ENCODE measurements around the gene PRRX1. TPM values are rescaled to one million over a fixed set of nuclear protein-coding genes. Genes with fewer than 3 reads are reported as not detected.

PRRX1 gene
- total RNA-seq (2021) (4.5 and 5.6 TPM in 2 replicates), Bru-seq, nascent RNA (percentile 52 among the genes with signal in this experiment), BruChase-seq, experiment 1, labeled RNA remaining after a 2-hour chase (percentile 50 among the genes with signal in this experiment), BruChase-seq, experiment 2, labeled RNA remaining after a 6-hour chase (percentile 48 among the genes with signal in this experiment)
- long read RNA-seq, full-length matches to known transcripts: 3 of 4 reads
- long read RNA-seq, partial matches to known transcripts: 0 of 4 reads
- long read RNA-seq, other reads (novel, unspliced or antisense): 1 of 4 reads

GRCh38 chr1:170664093-170664827 is at the start of gene PRRX1:
Gene PRRX1, plus strand, starts transcription at chr1:170664131. Its CDS starts 88 bp downstream, at chr1:170664219.
- BruUV-seq (replicated peaks): no TSS peak
- Histone ChIP-seq H3K4me3 (ENCODE audit: low read depth, low read length, poor library complexity, severe bottlenecking) (peak within 1 kb of the TSS; percentile 44), H3K36me3 (ENCODE audit: insufficient read depth, low read length, poor library complexity, severe bottlenecking) (no peaks in the 10 kb centered on the region), H3K4me1 (ENCODE audit: insufficient read depth, low read length, poor library complexity, severe bottlenecking) (peaks cover 15% of the 10 kb centered on the region), H3K27me3 (replicated peaks; ENCODE audit: insufficient read depth, low read depth, low read length, poor library complexity) (peaks cover 75% of the 10 kb centered on the region), H3K9me3 (ENCODE audit: low read depth, low read length, poor library complexity, severe bottlenecking) (no peaks in the 10 kb centered on the region), H3K27ac (ENCODE audit: low read depth, low read length, poor library complexity, severe bottlenecking) (no peak within 1 kb of the TSS)
- ChIA-PET POLR2A (ENCODE audit: low non-redundant PET) (no interaction called here), CTCF (no interaction called here)
- TF ChIP-seq, protein P1, sequence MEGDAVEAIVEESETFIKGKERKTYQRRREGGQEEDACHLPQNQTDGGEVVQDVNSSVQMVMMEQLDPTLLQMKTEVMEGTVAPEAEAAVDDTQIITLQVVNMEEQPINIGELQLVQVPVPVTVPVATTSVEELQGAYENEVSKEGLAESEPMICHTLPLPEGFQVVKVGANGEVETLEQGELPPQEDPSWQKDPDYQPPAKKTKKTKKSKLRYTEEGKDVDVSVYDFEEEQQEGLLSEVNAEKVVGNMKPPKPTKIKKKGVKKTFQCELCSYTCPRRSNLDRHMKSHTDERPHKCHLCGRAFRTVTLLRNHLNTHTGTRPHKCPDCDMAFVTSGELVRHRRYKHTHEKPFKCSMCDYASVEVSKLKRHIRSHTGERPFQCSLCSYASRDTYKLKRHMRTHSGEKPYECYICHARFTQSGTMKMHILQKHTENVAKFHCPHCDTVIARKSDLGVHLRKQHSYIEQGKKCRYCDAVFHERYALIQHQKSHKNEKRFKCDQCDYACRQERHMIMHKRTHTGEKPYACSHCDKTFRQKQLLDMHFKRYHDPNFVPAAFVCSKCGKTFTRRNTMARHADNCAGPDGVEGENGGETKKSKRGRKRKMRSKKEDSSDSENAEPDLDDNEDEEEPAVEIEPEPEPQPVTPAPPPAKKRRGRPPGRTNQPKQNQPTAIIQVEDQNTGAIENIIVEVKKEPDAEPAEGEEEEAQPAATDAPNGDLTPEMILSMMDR (conservative IDR thresholded peaks at IDR 0.05; ENCODE audit: low read depth, low read length): no peak
- peak; percentile 83 for TF ChIP-seq EZH2 (IDR thresholded peaks at IDR 0.05; ENCODE audit: borderline replicate concordance, low read depth, low read length, poor library complexity, severe bottlenecking)
- DNase-seq (ENCODE audit: low spot score): no peak
- intact Hi-C loops (cut with micrococcal nuclease; ENCODE audit: unreplicated experiment): loop anchor here (2.0 to 5.0 kb wide), 2 partner anchors 132 to 169 kb away; partner anchors contain the start of gene GORAB

DNA sequence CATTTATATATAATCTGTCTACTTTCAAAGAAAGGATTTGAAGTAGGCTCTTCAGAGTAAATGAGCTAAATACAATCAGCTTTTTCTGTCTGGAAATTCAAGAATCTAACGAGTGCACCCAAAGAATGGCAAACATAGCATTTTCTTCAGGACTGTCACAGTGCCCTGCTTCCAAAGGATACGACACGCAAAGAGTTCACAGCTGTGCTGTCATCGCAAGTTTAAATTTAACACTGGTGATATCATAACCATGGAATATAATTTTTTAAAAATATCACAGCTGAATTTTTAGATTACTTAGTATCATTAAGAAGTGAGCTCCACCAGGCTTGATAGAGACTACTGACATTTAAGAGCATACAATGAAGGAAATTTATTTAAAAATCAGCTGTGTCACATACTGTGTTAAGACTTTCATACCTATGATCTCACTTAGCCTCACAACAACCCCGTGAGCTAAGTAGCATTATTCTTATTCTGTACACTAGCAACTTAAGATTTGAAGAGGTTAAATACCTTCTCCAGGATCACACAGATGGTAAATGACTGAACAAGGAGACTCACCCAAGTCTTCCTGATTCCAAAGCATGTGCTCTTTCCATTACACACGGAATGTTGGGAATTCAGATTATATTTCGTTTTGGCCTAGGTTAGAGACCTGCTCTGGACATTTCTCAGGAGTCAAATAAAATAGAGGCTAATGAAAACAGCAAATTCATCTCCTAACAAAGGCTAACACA is 46.2 kb upstream of the PRRX1 start:
- DNase-seq (ENCODE audit: low spot score): no peak
- Histone ChIP-seq H3K36me3 (ENCODE audit: insufficient read depth, low read length, poor library complexity, severe bottlenecking) (no peaks in the 10 kb centered on the region), H3K4me3 (ENCODE audit: low read depth, low read length, poor library complexity, severe bottlenecking) (no peak overlapping the region), H3K9me3 (ENCODE audit: low read depth, low read length, poor library complexity, severe bottlenecking) (no peaks in the 10 kb centered on the region), H3K4me1 (ENCODE audit: insufficient read depth, low read length, poor library complexity, severe bottlenecking) (peaks cover 8% of the 10 kb centered on the region), H3K27me3 (replicated peaks; ENCODE audit: insufficient read depth, low read depth, low read length, poor library complexity) (no peaks in the 10 kb centered on the region), H3K27ac (ENCODE audit: low read depth, low read length, poor library complexity, severe bottlenecking) (no peak overlapping the region)
- ChIA-PET POLR2A (ENCODE audit: low non-redundant PET) (no interaction called here), CTCF (no interaction called here)
- TF ChIP-seq EZH2 (IDR thresholded peaks at IDR 0.05; ENCODE audit: borderline replicate concordance, low read depth, low read length, poor library complexity, severe bottlenecking): no peak
- TF ChIP-seq, protein P1 (conservative IDR thresholded peaks at IDR 0.05; ENCODE audit: low read depth, low read length): no peak
- BruUV-seq (replicated peaks): no TSS peak
- intact Hi-C loops (cut with micrococcal nuclease; ENCODE audit: unreplicated experiment): no loop called here

DNA sequence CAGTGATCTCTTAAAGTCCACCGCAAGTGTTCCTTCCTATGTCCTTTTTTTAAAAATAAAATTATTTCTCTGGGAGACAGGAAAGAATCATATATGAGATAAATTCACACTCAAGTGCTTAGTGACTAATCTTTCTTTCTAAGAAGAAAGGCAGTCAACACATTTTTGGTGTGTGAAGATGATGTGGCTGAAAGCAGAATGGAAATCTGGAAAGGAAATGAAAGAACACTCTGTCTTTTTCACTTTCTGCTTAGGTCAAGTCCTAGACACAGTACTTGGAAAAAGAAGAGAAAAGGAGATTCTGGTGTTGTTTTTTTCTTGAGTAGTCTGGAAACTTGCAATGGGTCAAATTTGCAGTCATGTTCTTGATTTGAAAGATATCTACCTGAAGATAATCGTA is 45.5 kb upstream of the PRRX1 start:
- H3K27me3 ChIP-seq (replicated peaks; ENCODE audit: insufficient read depth, low read depth, low read length, poor library complexity): no peaks in the 10 kb centered on the region
- H3K9me3 ChIP-seq (ENCODE audit: low read depth, low read length, poor library complexity, severe bottlenecking): no peaks in the 10 kb centered on the region
- no peak overlapping the region for H3K4me3 ChIP-seq (ENCODE audit: low read depth, low read length, poor library complexity, severe bottlenecking)
- no peaks in the 10 kb centered on the region for H3K36me3 ChIP-seq (ENCODE audit: insufficient read depth, low read length, poor library complexity, severe bottlenecking)
- H3K27ac ChIP-seq (ENCODE audit: low read depth, low read length, poor library complexity, severe bottlenecking): no peak overlapping the region
- TF ChIP-seq, protein P1 (conservative IDR thresholded peaks at IDR 0.05; ENCODE audit: low read depth, low read length): no peak
- TF ChIP-seq EZH2 (IDR thresholded peaks at IDR 0.05; ENCODE audit: borderline replicate concordance, low read depth, low read length, poor library complexity, severe bottlenecking): no peak
- POLR2A ChIA-PET (ENCODE audit: low non-redundant PET): no interaction called here
- CTCF ChIA-PET: no interaction called here
- peaks cover 8% of the 10 kb centered on the region for H3K4me1 ChIP-seq (ENCODE audit: insufficient read depth, low read length, poor library complexity, severe bottlenecking)
- BruUV-seq (replicated peaks): no TSS peak
- no peak for DNase-seq (ENCODE audit: low spot score)
- intact Hi-C loops (cut with micrococcal nuclease; ENCODE audit: unreplicated experiment): no loop called here
